ENCODE data around the gene ARL15. TPM values are rescaled to one million over a fixed set of nuclear protein-coding genes. Genes with fewer than 3 reads are reported as not detected.
A peak's percentile ranks its signal among the peaks of the same experiment; 100 is the strongest.

The ARL15 gene
- total and polyA plus RNA-seq, 2 of the 8 experiments (the other 6 are each of a cell fraction or from before 2014, with no cell fraction given), result 9.9 to 21.2 TPM

GRCh38 chr5:54302267-54302687, 8.1 kb downstream of the ARL15 start:
- no peak for FAIRE-seq
- peaks cover 0 to 13% (median 5%) of the 10 kb centered on the region in 4 experiments; a peak in 3 of 7 replicates for H3K4me1 ChIP-seq (replicated peaks in 1 of 4; ENCODE audit: control insufficient read depth in 3 of 4, insufficient read depth in 4 of 4, low read length in 3 of 4)
- peaks cover 0 to 4% of the 10 kb centered on the region in 2 experiments for H4K20me1 ChIP-seq (replicated peaks in 1 of 2; ENCODE audit: control insufficient read depth in 1 of 2, insufficient read depth in 2 of 2, low read length in 2 of 2)
- no peak overlapping the region for H3K9ac ChIP-seq (replicated peaks in 1 of 4; ENCODE audit: extremely low read depth in 1 of 4, low read depth in 3 of 4, low read length in 3 of 4)
- 86% methylated on average over 5 of the region's 5 CpGs; no CpG with 5 or more reads in 1 of the 2 experiments for WGBS, 2 experiments (ENCODE audit: extremely low coverage in 1 of 2, insufficient coverage in 1 of 2, insufficient read length in 1 of 2, insufficient replicate concordance in 2 of 2, low coverage in 1 of 2, low lambda C conversion rate in 2 of 2, missing lambda C conversion rate in 1 of 2)
- H3K14ac ChIP-seq (ENCODE audit: insufficient read length), result no peak overlapping the region
- no peak overlapping the region for H2AK5ac ChIP-seq (ENCODE audit: low read depth, low read length)
- H3K18ac ChIP-seq (ENCODE audit: extremely low read depth, low read length), result no peak overlapping the region
- H4K8ac ChIP-seq (ENCODE audit: extremely low read depth, insufficient read depth, low read length), result no peak overlapping the region
- peaks cover 5 to 77% of the 10 kb centered on the region in 2 experiments; a peak in 3 of 4 replicates for H3K79me2 ChIP-seq (ENCODE audit: control insufficient read depth in 1 of 2, insufficient read depth in 2 of 2, low read length in 2 of 2)
- no peak overlapping the region for H4K5ac ChIP-seq (ENCODE audit: insufficient read length, low read depth, low read length)
- H3K27ac ChIP-seq (ENCODE audit: low read depth, low read length), result no peak overlapping the region
- ChIA-PET CTCF (ENCODE audit: partially characterized antibody) (interaction anchor here (0.6 to 1.9 kb wide), 8 partner anchors 8 to 1039 kb away, joined by 3 to 5 read pairs (median 4); partner anchors contain the start of gene ARL15), POLR2A (ENCODE audit: partially characterized antibody) (interaction anchor here (3.9 to 4.0 kb wide), 2 partner anchors 8 to 9 kb away, joined by 11 to 27 read pairs; partner anchors contain the start of gene ARL15)
- no peak overlapping the region for H3K4me3 ChIP-seq (ENCODE audit: extremely low read depth in 1 of 4, insufficient read depth in 2 of 4, low read depth in 3 of 4, low read length in 4 of 4)
- no peak overlapping the region for H2BK15ac ChIP-seq (ENCODE audit: low read length)
- no peak overlapping the region for H3K23ac ChIP-seq (ENCODE audit: insufficient read length)
- TF ChIP-seq EZH2 (IDR thresholded peaks at IDR 0.05; ENCODE audit: low read depth, low read length, severe bottlenecking) (no peak), CEBPB (IDR thresholded peaks at IDR 0.05; ENCODE audit: low read depth, low read length) (0 out of 2 replicates have a peak, but pooled peaks have one; percentile 25), SAP30 (IDR thresholded peaks at IDR 0.05; ENCODE audit: insufficient read depth, insufficient replicate concordance, low read length) (no peak)
- H3K9me3 ChIP-seq (ENCODE audit: insufficient read depth in 2 of 2, low read depth in 1 of 2, low read length in 1 of 2), result no peaks in the 10 kb centered on the region
- H2BK5ac ChIP-seq (ENCODE audit: low read depth, low read length), result no peak overlapping the region
- no peak overlapping the region for H3K4ac ChIP-seq (replicated peaks; ENCODE audit: insufficient read length, low read depth, low read length)
- H3K23me2 ChIP-seq (ENCODE audit: low read depth, low read length), result no peaks in the 10 kb centered on the region
- no peak overlapping the region for H2BK20ac ChIP-seq (ENCODE audit: low read length)
- H3K79me1 ChIP-seq (ENCODE audit: low read depth, low read length), result peaks cover 4% of the 10 kb centered on the region; the same call in 1 of the 2 replicates
- no peak overlapping the region for H4K91ac ChIP-seq (replicated peaks; ENCODE audit: insufficient read length, low read length)
- no peak overlapping the region for H3K56ac ChIP-seq (replicated peaks; ENCODE audit: insufficient read length, low read depth, low read length)
- no peak overlapping the region for H2BK120ac ChIP-seq (replicated peaks; ENCODE audit: low read depth, low read length)
- no peaks in the 10 kb centered on the region for H3K36me3 ChIP-seq (ENCODE audit: control insufficient read depth in 2 of 4, insufficient read depth in 4 of 4, low read length in 3 of 4)
- H3K4me2 ChIP-seq (ENCODE audit: insufficient read depth in 1 of 2, low read depth in 2 of 2, low read length in 2 of 2), result no peak overlapping the region
- H2AFZ ChIP-seq (ENCODE audit: low read length), result no peak overlapping the region
- H2BK12ac ChIP-seq (ENCODE audit: low read depth, low read length), result no peak overlapping the region
- H3K27me3 ChIP-seq (replicated peaks in 1 of 4; ENCODE audit: control insufficient read depth in 3 of 4, extremely low read depth in 1 of 4, insufficient read depth in 3 of 4, low read length in 3 of 4), result no peaks in the 10 kb centered on the region
- no peak for DNase-seq (ENCODE audit: low read depth in 1 of 2, low spot score in 2 of 2)

All from H1 (cell line).